Measurements from ENCODE around the gene ARHGAP15.

The ARHGAP15 gene

GRCh38 chr2:143150287-143150686 is 21.1 kb downstream of the ARHGAP15 start:
- TF ChIP-seq FOXM1 (IDR thresholded peaks at IDR 0.05; ENCODE audit: borderline replicate concordance, low read depth) (no peak), USF1 (IDR thresholded peaks at IDR 0.05) (no peak), TAF1 (IDR thresholded peaks at IDR 0.05; ENCODE audit: low read depth) (no peak), TEAD4 (IDR thresholded peaks at IDR 0.05) (no peak), TCF12 (IDR thresholded peaks at IDR 0.05; ENCODE audit: low read depth) (no peak), RAD21 (IDR thresholded peaks at IDR 0.05; ENCODE audit: low read depth) (no peak), EP300 (IDR thresholded peaks at IDR 0.05; ENCODE audit: borderline replicate concordance) (no peak), EGR1 (IDR thresholded peaks at IDR 0.05) (no peak), ZBTB7A (IDR thresholded peaks at IDR 0.05; ENCODE audit: low read depth) (no peak), NFIC (IDR thresholded peaks at IDR 0.05) (no peak), REST (IDR thresholded peaks at IDR 0.05; ENCODE audit: low read depth) (no peak), YY1 (IDR thresholded peaks at IDR 0.05; ENCODE audit: low read depth) (no peak), CEBPB (IDR thresholded peaks at IDR 0.05) (no peak), CREB1 (IDR thresholded peaks at IDR 0.05; ENCODE audit: low read depth) (no peak)
- TF ChIP-seq, protein P1, sequence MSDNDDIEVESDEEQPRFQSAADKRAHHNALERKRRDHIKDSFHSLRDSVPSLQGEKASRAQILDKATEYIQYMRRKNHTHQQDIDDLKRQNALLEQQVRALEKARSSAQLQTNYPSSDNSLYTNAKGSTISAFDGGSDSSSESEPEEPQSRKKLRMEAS (IDR thresholded peaks at IDR 0.05), result no peak

GRCh38 chr2:143151111-143151752 is 22.0 kb downstream of the ARHGAP15 start:
- no peak for TF ChIP-seq TCF12 (IDR thresholded peaks at IDR 0.05; ENCODE audit: low read depth)
- TF ChIP-seq NFIC (IDR thresholded peaks at IDR 0.05), result no peak
- TF ChIP-seq USF1 (IDR thresholded peaks at IDR 0.05), result no peak
- no peak for TF ChIP-seq FOXM1 (IDR thresholded peaks at IDR 0.05; ENCODE audit: borderline replicate concordance, low read depth)
- TF ChIP-seq EP300 (IDR thresholded peaks at IDR 0.05; ENCODE audit: borderline replicate concordance), result no peak
- TF ChIP-seq, protein P1 (IDR thresholded peaks at IDR 0.05), result no peak
- TF ChIP-seq CEBPB (IDR thresholded peaks at IDR 0.05), result no peak
- no peak for TF ChIP-seq YY1 (IDR thresholded peaks at IDR 0.05; ENCODE audit: low read depth)
- no peak for TF ChIP-seq CREB1 (IDR thresholded peaks at IDR 0.05; ENCODE audit: low read depth)
- TF ChIP-seq REST (IDR thresholded peaks at IDR 0.05; ENCODE audit: low read depth), result no peak
- TF ChIP-seq TEAD4 (IDR thresholded peaks at IDR 0.05), result no peak
- no peak for TF ChIP-seq ZBTB7A (IDR thresholded peaks at IDR 0.05; ENCODE audit: low read depth)
- TF ChIP-seq RAD21 (IDR thresholded peaks at IDR 0.05; ENCODE audit: low read depth), result no peak
- no peak for TF ChIP-seq TAF1 (IDR thresholded peaks at IDR 0.05; ENCODE audit: low read depth)
- no peak for TF ChIP-seq EGR1 (IDR thresholded peaks at IDR 0.05)

DNA sequence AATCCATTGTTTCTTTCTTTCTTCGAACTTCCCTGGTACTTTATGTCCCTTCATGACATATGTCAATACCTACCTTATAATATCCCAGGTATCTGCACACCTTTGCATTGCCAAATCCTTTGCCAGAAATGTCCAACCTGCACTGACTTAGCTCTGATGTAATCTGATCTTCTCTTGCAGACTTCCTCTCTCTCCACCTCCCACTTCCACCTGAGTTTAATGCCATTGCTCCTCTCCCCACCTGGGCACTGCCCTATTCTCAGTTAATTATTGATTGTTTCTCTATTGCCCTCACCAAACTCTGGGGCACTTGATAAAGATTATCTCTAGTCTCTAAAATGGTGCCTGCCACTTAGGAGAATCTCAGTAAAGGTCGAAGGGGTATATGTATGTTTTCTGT is 23.0 kb downstream of the ARHGAP15 start:
- TF ChIP-seq CREB1 (IDR thresholded peaks at IDR 0.05; ENCODE audit: low read depth), result no peak

- no peak for TF ChIP-seq TAF1 (IDR thresholded peaks at IDR 0.05; ENCODE audit: low read depth)
- no peak for TF ChIP-seq REST (IDR thresholded peaks at IDR 0.05; ENCODE audit: low read depth)
Observed at GRCh38 chr2:143152637-143153036, 23.4 kb downstream of the ARHGAP15 start.

DNA sequence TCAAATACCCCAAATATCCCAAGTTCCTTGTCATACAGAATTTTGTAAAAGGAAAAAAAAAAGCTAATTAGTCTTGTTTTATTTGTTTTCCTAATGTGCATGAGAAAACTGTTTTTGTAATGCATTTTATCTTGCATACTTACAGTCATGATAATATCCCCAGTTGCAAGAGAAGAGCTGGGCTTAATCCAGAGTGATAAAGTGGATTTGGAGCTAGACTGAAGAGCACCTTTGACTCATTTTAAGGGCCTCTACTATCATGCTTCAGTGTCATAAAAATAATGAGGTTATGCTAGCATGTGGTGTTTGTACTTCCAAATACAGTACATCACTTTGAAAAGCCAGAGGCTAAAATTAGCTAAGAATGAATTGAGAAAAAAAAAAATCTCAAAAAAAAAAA is 26.4 kb downstream of the ARHGAP15 start:
- TF ChIP-seq CREB1 (IDR thresholded peaks at IDR 0.05; ENCODE audit: low read depth) (no peak), TEAD4 (IDR thresholded peaks at IDR 0.05) (no peak), EP300 (IDR thresholded peaks at IDR 0.05; ENCODE audit: borderline replicate concordance) (no peak), YY1 (IDR thresholded peaks at IDR 0.05; ENCODE audit: low read depth) (no peak), NFIC (IDR thresholded peaks at IDR 0.05) (no peak), FOXM1 (IDR thresholded peaks at IDR 0.05; ENCODE audit: borderline replicate concordance, low read depth) (no peak), TAF1 (IDR thresholded peaks at IDR 0.05; ENCODE audit: low read depth) (no peak), TCF12 (IDR thresholded peaks at IDR 0.05; ENCODE audit: low read depth) (no peak), EGR1 (IDR thresholded peaks at IDR 0.05) (no peak), CEBPB (IDR thresholded peaks at IDR 0.05) (no peak), RAD21 (IDR thresholded peaks at IDR 0.05; ENCODE audit: low read depth) (no peak), USF1 (IDR thresholded peaks at IDR 0.05) (no peak), REST (IDR thresholded peaks at IDR 0.05; ENCODE audit: low read depth) (no peak), ZBTB7A (IDR thresholded peaks at IDR 0.05; ENCODE audit: low read depth) (no peak)
- TF ChIP-seq, protein P1 (IDR thresholded peaks at IDR 0.05), result no peak

Measured in Ishikawa (cell line).